M059J (cell line): Measurements from ENCODE around the gene TMEM101. TPM values are rescaled to one million over a fixed set of nuclear protein-coding genes. Genes with fewer than 3 reads are reported as not detected.
"Not testable (repeated sequence)": the region's sequence is repeated elsewhere in the genome, so short reads cannot be mapped to it uniquely, and the experiment has no call there.

Experiments
- DNase-seq: peaks from one replicate; pipeline ENCODE4 v3.0.0-alpha.2; 2012; ENCODE audit warnings: low read depth
- total RNA-seq: library from RNA; depleted of rRNA; stranded (reverse); fragments of >200 nt; shearing (Covaris generic); gene quantifications from 2 replicates; pipeline ENCODE4 v1.2.3, GENCODE V29; 2014

The TMEM101 gene
- total RNA-seq, 1 experiment from 2014 or later: 41.3 TPM

DNA sequence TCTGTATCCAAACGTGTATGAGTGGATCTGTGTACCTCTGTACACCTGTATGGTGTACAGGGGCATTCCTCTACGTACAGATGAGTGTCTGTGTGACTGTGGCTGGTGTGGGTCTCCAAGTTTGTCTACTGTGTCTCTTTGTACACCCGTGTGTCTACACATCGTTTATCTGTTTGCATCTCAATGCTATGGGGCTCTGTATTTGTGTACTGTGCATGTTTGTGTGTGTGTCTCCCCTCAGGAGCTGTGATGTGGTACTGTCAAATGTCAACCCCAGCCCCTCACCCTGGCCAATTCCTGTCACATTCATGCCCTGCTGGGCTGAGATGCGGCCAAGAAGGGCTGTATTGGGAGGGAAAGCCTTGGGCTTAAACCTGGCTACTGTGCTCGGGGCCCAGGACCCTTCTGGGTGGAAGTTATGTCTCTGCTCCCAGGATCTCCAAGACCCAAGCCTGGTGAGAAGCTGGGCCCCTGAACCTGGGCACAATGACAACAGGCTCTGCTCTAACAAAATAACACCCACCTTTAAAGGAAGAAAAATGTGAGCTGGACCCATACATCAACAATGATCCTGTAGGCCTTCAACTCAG lies 13.8 kb downstream of the TMEM101 start:
- DNase-seq: no peak

- DNase-seq: no peak
These were observed 14.5 kb downstream of the TMEM101 start for GRCh38 chr17:44000141-44000860.

DNA sequence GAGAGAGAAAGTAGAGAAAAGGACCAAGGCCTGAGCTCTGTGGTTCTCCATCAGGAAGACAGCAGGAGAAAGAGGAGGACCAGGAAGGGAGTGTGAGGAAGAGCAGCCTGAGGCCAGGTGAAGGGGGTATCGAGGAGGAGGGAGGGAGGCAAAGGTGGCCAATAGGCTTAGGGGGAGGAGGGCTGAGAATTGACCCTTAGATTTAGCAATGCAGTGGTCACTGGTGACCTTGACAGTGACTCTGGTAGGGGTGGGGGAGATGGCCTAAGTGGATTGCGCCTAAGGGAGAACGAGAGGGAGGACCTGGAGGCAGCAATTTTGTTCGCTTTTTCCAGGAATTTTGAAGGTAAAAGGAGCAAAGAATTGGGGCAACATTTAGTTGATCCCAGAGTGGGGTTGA lies 15.7 kb downstream of the TMEM101 start:
- no peak for DNase-seq

GRCh38 chr17:43998552-43998951 lies 16.2 kb downstream of the TMEM101 start:
- DNase-seq: peak; percentile 57

DNA sequence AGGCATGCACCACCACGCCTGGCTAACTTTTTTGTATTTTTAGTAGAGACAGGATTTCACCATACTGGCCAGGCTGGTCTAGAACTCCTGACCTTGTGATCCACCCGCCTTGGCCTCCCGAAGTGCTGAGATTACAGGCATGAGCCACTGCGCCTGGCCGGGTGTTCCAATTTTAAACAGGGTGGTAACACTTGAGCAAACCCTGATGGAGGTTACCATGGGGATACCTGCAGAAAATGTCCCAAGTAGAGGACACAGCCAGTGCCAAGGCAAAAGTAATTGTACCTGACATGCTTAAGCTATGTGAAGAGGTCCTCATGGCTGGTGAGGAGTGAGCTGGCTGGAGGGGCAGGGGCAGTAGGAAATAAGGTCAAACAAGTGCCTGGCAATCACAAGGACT lies 17.6 kb downstream of the TMEM101 start:
- DNase-seq: not testable (repeated sequence)

DNA sequence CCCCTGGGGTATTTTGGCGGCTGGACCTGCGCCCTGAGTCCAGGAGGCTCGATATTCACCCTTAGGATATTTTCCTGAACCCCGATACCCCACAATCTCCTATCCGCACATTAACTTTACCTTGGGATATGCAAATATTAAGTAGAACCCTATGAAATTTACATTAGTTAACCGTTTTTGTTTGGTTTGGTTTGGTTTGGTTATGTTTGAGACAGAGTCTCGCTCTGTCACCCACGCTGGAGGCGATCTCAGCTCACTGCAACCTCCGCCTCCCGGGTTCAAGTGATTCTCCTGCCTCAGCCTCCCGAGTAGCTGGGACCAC lies 19.7 kb downstream of the TMEM101 start:
- no peak for DNase-seq

DNA sequence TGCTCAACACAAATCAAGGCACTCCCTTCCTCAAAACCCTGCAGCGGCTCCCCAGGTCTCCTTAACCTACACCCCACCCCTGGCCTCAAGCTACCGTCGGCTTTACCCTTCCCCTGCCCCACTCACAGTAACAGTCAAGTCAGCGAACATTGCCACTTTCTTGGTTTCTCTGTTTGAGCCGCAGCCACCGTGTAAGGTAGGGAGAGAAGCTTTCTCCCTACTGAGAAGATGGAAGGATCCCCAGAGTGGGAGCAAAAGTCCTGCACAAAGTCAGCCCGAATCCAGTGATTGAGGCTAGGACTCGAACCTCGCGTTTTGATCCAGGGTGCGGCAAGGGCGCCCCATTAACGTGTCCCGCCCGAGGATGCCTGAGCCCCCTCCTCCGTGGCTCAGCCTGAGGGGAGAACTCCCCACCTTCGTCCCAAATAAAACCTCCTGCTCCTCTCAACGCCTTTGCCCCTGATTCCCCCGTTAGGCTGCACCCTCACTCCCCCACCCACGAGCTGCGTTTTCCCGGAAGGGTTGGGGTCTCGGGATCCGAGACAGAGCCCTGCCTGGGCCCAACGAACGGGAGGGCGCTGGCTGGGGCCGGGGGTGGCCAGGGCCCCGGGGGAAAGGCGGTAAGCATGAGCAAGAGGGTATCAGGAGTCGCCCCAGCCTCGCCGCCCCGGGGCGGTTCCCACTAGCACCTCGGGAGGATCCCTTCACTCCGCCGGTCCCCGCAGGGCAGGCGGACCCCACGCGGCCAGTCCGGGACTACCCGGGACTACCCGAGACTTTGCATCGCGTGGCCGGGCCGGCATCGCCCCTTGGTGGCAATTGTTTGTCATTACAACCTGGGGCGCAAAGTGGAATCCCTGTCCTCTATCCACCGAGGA lies 20.3 kb downstream of the TMEM101 start:
- DNase-seq: peak; percentile 52

DNA sequence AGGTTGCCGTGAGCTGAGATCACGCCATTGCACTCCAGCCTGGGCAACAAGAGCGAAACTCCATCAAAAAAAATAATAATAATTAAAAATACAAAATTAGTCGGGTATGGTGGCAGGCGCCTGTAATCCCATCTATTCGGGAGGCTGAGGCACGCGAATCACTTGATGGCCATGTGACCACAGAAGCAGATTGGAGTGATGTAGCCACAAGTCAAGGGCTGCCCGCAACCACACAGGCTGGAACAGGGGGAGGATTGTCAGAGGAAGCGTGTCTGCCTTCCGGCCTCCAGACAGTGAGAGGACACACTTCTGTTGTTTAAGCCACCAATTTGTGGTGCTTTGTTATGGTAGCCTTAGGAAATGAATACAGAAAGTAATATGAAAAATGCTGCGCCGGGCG lies 22.1 kb downstream of the TMEM101 start:
- no peak for DNase-seq

- DNase-seq: no peak
These were observed 26.5 kb downstream of the TMEM101 start for GRCh38 chr17:43988301-43988700.

- no peak for DNase-seq
These were observed 27.4 kb downstream of the TMEM101 start for GRCh38 chr17:43987131-43988021.

- DNase-seq: no peak
These were observed 28.4 kb downstream of the TMEM101 start for GRCh38 chr17:43986225-43986981.

- no peak for DNase-seq
These were observed 30.2 kb downstream of the TMEM101 start for GRCh38 chr17:43984521-43984920.

DNA sequence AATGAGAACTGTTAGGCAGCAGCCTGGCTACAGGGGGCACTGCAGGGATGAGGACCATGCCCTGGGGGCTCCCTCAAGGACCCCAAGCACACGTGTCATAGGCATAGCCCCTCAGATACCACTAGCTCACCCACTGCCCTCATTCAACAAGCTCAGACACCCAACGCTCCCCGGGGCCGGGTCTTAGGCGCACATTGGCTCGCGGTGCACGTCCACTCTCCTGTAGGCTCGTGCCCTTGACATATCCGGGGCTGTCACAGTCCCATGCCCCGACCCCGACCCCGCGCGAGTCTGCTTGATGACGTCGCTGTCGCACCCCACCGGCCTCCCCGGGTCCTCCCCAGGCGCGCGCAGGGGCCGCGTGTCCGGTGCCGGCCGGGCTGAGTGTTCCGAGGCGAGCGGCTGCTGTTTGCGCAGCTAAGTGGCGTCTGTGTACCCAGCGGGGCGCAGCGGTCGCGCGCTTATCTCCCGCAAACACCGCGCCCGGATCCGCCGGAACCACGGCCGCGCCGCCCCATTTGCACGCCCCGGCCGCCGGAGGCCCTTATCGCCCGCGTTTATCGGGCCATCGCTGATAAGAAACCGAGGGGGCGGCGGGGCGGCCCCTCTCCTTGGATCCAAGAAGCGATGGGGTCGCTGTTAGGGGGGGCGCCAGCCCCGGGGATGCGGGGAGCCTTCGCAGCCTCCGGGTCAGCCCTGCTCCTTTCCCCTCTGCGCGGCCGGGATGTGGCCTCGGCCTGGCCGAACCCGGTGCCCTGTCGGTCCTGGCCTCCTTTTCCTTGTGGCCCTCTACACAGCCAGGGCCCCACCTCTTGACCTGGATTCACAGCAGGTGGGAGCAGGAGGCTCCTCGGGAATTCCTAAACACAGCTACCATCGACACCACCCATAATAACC lies 31.0 kb downstream of the TMEM101 start:
- DNase-seq: no peak

DNA sequence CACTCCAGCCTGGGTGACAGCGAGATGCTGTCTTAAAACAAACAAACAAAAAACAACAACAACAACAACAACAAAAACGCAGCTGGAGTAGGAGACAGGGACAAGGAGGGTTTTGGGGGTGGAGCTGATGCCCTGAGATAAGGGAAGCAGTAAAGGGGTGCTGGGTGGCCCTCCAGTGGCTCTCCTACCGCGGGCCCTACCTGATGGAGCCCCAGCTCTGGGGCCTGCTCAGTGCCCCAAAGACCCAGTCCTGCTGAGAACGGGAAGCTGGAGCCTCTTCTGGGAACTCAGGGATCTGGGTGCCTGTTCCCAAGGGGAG lies 31.6 kb downstream of the TMEM101 start:
- no peak for DNase-seq

GRCh38 chr17:43982171-43982570 lies 32.6 kb downstream of the TMEM101 start:
- DNase-seq: no peak

- DNase-seq: no peak
These were observed 35.1 kb downstream of the TMEM101 start for GRCh38 chr17:43979671-43980070.

- DNase-seq: no peak
These were observed 35.8 kb downstream of the TMEM101 start for GRCh38 chr17:43979011-43979410.

DNA sequence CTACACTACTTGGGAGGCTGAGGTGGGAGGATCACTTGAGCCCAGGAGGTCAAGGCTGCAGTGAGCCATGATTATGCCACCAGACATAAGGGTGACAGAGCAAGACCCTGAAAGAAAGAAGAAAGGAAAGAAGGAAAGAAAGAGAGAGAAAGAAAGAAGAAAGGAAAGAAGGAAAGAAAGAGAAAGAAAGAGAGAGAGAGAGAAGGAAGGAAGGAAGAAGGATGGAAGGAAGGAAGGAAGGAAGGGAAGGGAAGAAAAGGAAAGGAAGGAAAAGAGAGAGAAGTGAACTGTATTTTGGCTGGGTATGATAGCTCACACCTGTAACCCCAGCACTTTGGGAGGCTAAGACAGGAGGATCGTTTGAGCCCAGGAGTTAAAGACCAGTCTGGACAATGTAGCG lies 36.7 kb downstream of the TMEM101 start:
- DNase-seq: no peak

DNA sequence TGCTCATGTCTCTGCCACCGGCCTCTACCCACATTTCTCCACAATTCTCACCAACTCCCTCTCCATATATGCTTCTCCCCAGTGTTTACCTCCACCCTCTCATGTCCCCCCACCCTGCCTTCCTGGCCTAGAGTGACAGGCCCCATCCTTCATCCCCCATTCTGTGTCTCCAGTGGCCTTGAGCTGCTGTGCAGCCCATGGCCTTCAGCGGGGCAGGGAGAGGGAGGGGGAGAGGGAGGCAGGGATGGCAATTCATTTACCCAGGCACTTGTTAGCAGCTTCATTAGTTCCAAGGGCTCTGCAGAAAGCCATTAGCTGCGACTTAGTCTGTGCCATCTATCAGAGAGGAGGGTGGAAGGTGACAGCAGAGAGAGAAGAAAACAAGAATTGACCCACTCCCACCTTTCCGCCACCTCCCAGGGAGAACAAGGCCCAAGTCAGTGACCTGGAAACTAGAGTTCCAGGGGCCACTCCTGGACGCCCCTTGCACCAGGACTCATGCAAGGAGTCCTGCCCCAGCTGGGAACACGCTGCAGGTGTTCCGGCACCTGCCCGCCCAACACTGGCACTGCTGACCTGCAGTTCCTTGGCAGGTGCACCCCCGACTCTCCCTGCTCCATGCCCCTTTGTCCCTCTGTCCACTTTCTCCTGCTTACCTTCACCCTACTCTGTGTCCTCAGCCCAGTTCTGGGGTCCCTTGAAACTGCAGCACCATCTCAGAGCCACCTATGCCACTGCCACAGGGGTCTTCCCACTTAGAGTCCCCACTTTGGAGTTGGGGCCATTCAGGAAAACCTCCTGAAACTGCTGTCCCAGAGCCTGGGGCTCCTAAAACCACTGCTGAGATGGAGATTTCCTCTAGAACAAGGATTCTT lies 37.6 kb downstream of the TMEM101 start:
- DNase-seq: no peak
